ENCODE data around the gene CLHC1. TPM values are rescaled to one million over a fixed set of nuclear protein-coding genes. Genes with fewer than 3 reads are reported as not detected.

CLHC1 gene
- total and polyA plus RNA-seq, 2 donors (not counting 1 experiment from before 2014, with no cell fraction given): 6.5 to 11.9 TPM

GRCh38 chr2:55148269-55148668, 83.8 kb downstream of the CLHC1 start:
- H3K9ac ChIP-seq (ENCODE audit: insufficient read depth, low read length): no peak overlapping the region
- TF ChIP-seq EZH2 (IDR thresholded peaks at IDR 0.05; ENCODE audit: low read length, missing control alignments) (no peak), CTCF (conservative IDR thresholded peaks at IDR 0.05 in 1 of 2, IDR thresholded peaks at IDR 0.05 in 1 of 2; ENCODE audit: low read depth in 1 of 2, low read length in 2 of 2) (no peak)
- no peak overlapping the region for H3K4me3 ChIP-seq (replicated peaks in 1 of 4; ENCODE audit: control extremely low read depth in 1 of 4, insufficient read depth in 1 of 4, low read depth in 3 of 4, low read length in 4 of 4)
- no peak overlapping the region for H3K4me2 ChIP-seq (ENCODE audit: extremely low read depth, insufficient read depth, low read length)
- H3K27ac ChIP-seq (ENCODE audit: insufficient read depth, low read length): no peak overlapping the region
- no peaks in the 10 kb centered on the region for H4K20me1 ChIP-seq (ENCODE audit: control insufficient read depth, extremely low read depth, insufficient read depth, low read length)
- no peaks in the 10 kb centered on the region for H3K79me2 ChIP-seq (ENCODE audit: control insufficient read depth, insufficient read depth, low read length)
- H3K27me3 ChIP-seq (ENCODE audit: control insufficient read depth, insufficient read depth, low read length): no peaks in the 10 kb centered on the region
- no peak overlapping the region for H2AFZ ChIP-seq (ENCODE audit: low read length)
- DNase-seq (ENCODE audit: low read depth in 2 of 2): peak in 1 of 2 donors; percentile 65
- no peaks in the 10 kb centered on the region for H3K36me3 ChIP-seq (ENCODE audit: control insufficient read depth, insufficient read depth, low read length)
- no peaks in the 10 kb centered on the region for H3K9me3 ChIP-seq (ENCODE audit: control insufficient read depth, insufficient read depth, low read depth, low read length)
- peaks cover 6% of the 10 kb centered on the region for H3K4me1 ChIP-seq (ENCODE audit: control insufficient read depth, extremely low read depth, insufficient read depth, low read length)

- H3K4me3 ChIP-seq (replicated peaks in 1 of 4; ENCODE audit: control extremely low read depth in 1 of 4, insufficient read depth in 1 of 4, low read depth in 3 of 4, low read length in 4 of 4): no peak overlapping the region
- H3K4me2 ChIP-seq (ENCODE audit: extremely low read depth, insufficient read depth, low read length): no peak overlapping the region
- H3K27ac ChIP-seq (ENCODE audit: insufficient read depth, low read length): no peak overlapping the region
Measured at GRCh38 chr2:55147531-55147930, 84.6 kb downstream of the CLHC1 start.

GRCh38 chr2:55147041-55147440, 85.1 kb downstream of the CLHC1 start:
- Histone ChIP-seq H3K4me1 (ENCODE audit: control insufficient read depth, extremely low read depth, insufficient read depth, low read length) (peaks cover 6% of the 10 kb centered on the region), H3K4me3 (replicated peaks in 1 of 4; ENCODE audit: control extremely low read depth in 1 of 4, insufficient read depth in 1 of 4, low read depth in 3 of 4, low read length in 4 of 4) (no peak overlapping the region), H3K27me3 (ENCODE audit: control insufficient read depth, insufficient read depth, low read length) (no peaks in the 10 kb centered on the region), H3K9ac (ENCODE audit: insufficient read depth, low read length) (no peak overlapping the region), H3K9me3 (ENCODE audit: control insufficient read depth, insufficient read depth, low read depth, low read length) (no peaks in the 10 kb centered on the region), H2AFZ (ENCODE audit: low read length) (no peak overlapping the region), H3K36me3 (ENCODE audit: control insufficient read depth, insufficient read depth, low read length) (no peaks in the 10 kb centered on the region), H3K27ac (ENCODE audit: insufficient read depth, low read length) (no peak overlapping the region), H3K79me2 (ENCODE audit: control insufficient read depth, insufficient read depth, low read length) (no peaks in the 10 kb centered on the region), H4K20me1 (ENCODE audit: control insufficient read depth, extremely low read depth, insufficient read depth, low read length) (no peaks in the 10 kb centered on the region), H3K4me2 (ENCODE audit: extremely low read depth, insufficient read depth, low read length) (no peak overlapping the region)
- no peak for TF ChIP-seq EZH2 (IDR thresholded peaks at IDR 0.05; ENCODE audit: low read length, missing control alignments)
- no peak for TF ChIP-seq CTCF (conservative IDR thresholded peaks at IDR 0.05 in 1 of 2, IDR thresholded peaks at IDR 0.05 in 1 of 2; ENCODE audit: low read depth in 1 of 2, low read length in 2 of 2)
- no peak for DNase-seq (ENCODE audit: low read depth in 2 of 2)

More at GRCh38 chr2:55147531-55147930, 84.6 kb downstream of the CLHC1 start:
- no peak for DNase-seq (ENCODE audit: low read depth in 2 of 2)
- Histone ChIP-seq H3K27me3 (ENCODE audit: control insufficient read depth, insufficient read depth, low read length) (no peaks in the 10 kb centered on the region), H3K4me1 (ENCODE audit: control insufficient read depth, extremely low read depth, insufficient read depth, low read length) (peaks cover 6% of the 10 kb centered on the region), H2AFZ (ENCODE audit: low read length) (no peak overlapping the region), H3K36me3 (ENCODE audit: control insufficient read depth, insufficient read depth, low read length) (no peaks in the 10 kb centered on the region), H3K9ac (ENCODE audit: insufficient read depth, low read length) (no peak overlapping the region), H3K79me2 (ENCODE audit: control insufficient read depth, insufficient read depth, low read length) (no peaks in the 10 kb centered on the region), H4K20me1 (ENCODE audit: control insufficient read depth, extremely low read depth, insufficient read depth, low read length) (no peaks in the 10 kb centered on the region), H3K9me3 (ENCODE audit: control insufficient read depth, insufficient read depth, low read depth, low read length) (no peaks in the 10 kb centered on the region)
- TF ChIP-seq CTCF (conservative IDR thresholded peaks at IDR 0.05 in 1 of 2, IDR thresholded peaks at IDR 0.05 in 1 of 2; ENCODE audit: low read depth in 1 of 2, low read length in 2 of 2) (no peak), EZH2 (IDR thresholded peaks at IDR 0.05; ENCODE audit: low read length, missing control alignments) (no peak)

Data from fibroblast of lung (primary cell).